Fibroblast of lung (primary cell): ENCODE results near the gene SPATS2L.

Experiments
- CTCF ChIP-seq, 2 donors: IDR thresholded peaks in 1 of 2; conservative IDR thresholded peaks in 1 of 2; 1 replicate in 1 of 2; 2 replicates in 1 of 2; pipeline ENCODE4 v1.5.1; 2011 to 2012; ENCODE audit warnings: low read length in 2 of 2, control low read depth in 1 of 2, inconsistent platforms in 1 of 2, low read depth in 1 of 2, mild to moderate bottlenecking in 1 of 2
- EZH2 ChIP-seq: IDR thresholded peaks from 2 replicates; pipeline ENCODE4 v1.5.1; 2012; ENCODE audit warnings: low read length, control low read depth, mild to moderate bottlenecking; ENCODE audit errors: missing control alignments

GRCh38 chr2:200376513-200377354, 70.2 kb downstream of the SPATS2L start:
- TF ChIP-seq CTCF (conservative IDR thresholded peaks at IDR 0.05 in 1 of 2, IDR thresholded peaks at IDR 0.05 in 1 of 2; ENCODE audit: low read depth in 1 of 2, low read length in 2 of 2) (no peak), EZH2 (no peak)
